HG03354 (cell line): ENCODE data around the gene PDE1C.

Experiments used
- ATAC-seq: cut with Tn5 transposase; IDR thresholded peaks from one replicate; pipeline ENCODE4 v1.9.1; 2021; ENCODE audit warnings: mild to moderate bottlenecking; ENCODE audit not compliant: unreplicated experiment, poor library complexity, severe bottlenecking

The PDE1C gene

GRCh38 chr7:32070406-32071360, at the start of gene PDE1C:
Gene PDE1C, minus strand, starts transcription at chr7:32070407.
- ATAC-seq: no peak

GRCh38 chr7:32119790-32120196, 49.6 kb upstream of the PDE1C start:
- ATAC-seq: no peak

GRCh38 chr7:32117837-32118236, 47.6 kb upstream of the PDE1C start:
- ATAC-seq: no peak

- no peak for ATAC-seq
These were observed 46.2 kb upstream of the PDE1C start for GRCh38 chr7:32116436-32116835.

GRCh38 chr7:32115831-32116230, 45.6 kb upstream of the PDE1C start:
- no peak for ATAC-seq

- ATAC-seq: no peak
These were observed 38.4 kb upstream of the PDE1C start for GRCh38 chr7:32108651-32109050.

- ATAC-seq: no peak
These were observed 34.6 kb upstream of the PDE1C start for GRCh38 chr7:32104766-32105165.

GRCh38 chr7:32103361-32103760, 33.2 kb upstream of the PDE1C start:
- ATAC-seq: no peak

GRCh38 chr7:32102432-32102873, 32.2 kb upstream of the PDE1C start:
- ATAC-seq: no peak

GRCh38 chr7:32100407-32100907, 30.2 kb upstream of the PDE1C start:
- no peak for ATAC-seq

- ATAC-seq: no peak
These were observed 24.3 kb upstream of the PDE1C start for GRCh38 chr7:32094516-32094915.

- ATAC-seq: no peak
These were observed 23.5 kb upstream of the PDE1C start for GRCh38 chr7:32093415-32094408.

GRCh38 chr7:32092346-32092745, 22.1 kb upstream of the PDE1C start:
- no peak for ATAC-seq

- no peak for ATAC-seq
These were observed 21.5 kb upstream of the PDE1C start for GRCh38 chr7:32091608-32092210.

GRCh38 chr7:32089678-32090077, 19.5 kb upstream of the PDE1C start:
- ATAC-seq: no peak

- no peak for ATAC-seq
These were observed 19.0 kb upstream of the PDE1C start for GRCh38 chr7:32089256-32089655.

- ATAC-seq: no peak
These were observed 18.3 kb upstream of the PDE1C start for GRCh38 chr7:32088451-32088881.

GRCh38 chr7:32079510-32079909, 9.3 kb upstream of the PDE1C start:
- ATAC-seq: no peak

GRCh38 chr7:32078824-32079223, 8.6 kb upstream of the PDE1C start:
- no peak for ATAC-seq

GRCh38 chr7:32077806-32078205, 7.6 kb upstream of the PDE1C start:
- no peak for ATAC-seq
